CD4-positive, alpha-beta T cell treated with Interleukin-17A for 1 hour (primary cell): ENCODE data around the gene OR5K2.

Source experiments
- DNase-seq: peaks from one replicate; pipeline ENCODE4 v3.0.0-alpha.2; 2020

OR5K2 gene

GRCh38 chr3:98497381-98497780 is at the start of gene OR5K2:
OR5K2 (plus strand) TSS chr3:98497681; CDS start chr3:98497681, 0 bp downstream.
- no peak for DNase-seq

- DNase-seq = peak; percentile 3
These were observed 47.8 kb upstream of the OR5K2 start for GRCh38 chr3:98449606-98450193.

GRCh38 chr3:98450372-98450771 is 47.1 kb upstream of the OR5K2 start:
- no peak for DNase-seq

- DNase-seq = no peak
These were observed 43.7 kb upstream of the OR5K2 start for GRCh38 chr3:98453827-98454226.

GRCh38 chr3:98454929-98455328 is 42.6 kb upstream of the OR5K2 start:
- DNase-seq = no peak

GRCh38 chr3:98457543-98457942 is 39.9 kb upstream of the OR5K2 start:
- no peak for DNase-seq

- no peak for DNase-seq
These were observed 37.3 kb upstream of the OR5K2 start for GRCh38 chr3:98460220-98460619.

- DNase-seq = no peak
These were observed 34.6 kb upstream of the OR5K2 start, which contains the start of gene OR5K1 for GRCh38 chr3:98462901-98463300. OR5K1 (plus strand) TSS chr3:98463201; CDS start chr3:98469577, 6,376 bp downstream.

GRCh38 chr3:98482717-98483482 is 14.6 kb upstream of the OR5K2 start:
- DNase-seq = no peak

GRCh38 chr3:98483626-98484025 is 13.9 kb upstream of the OR5K2 start:
- DNase-seq = no peak

GRCh38 chr3:98500019-98500418 is 2.5 kb downstream of the OR5K2 start:
- no peak for DNase-seq

GRCh38 chr3:98501270-98501669 is 3.8 kb downstream of the OR5K2 start:
- no peak for DNase-seq

GRCh38 chr3:98501863-98502576 is 4.5 kb downstream of the OR5K2 start:
- no peak for DNase-seq

- DNase-seq = no peak
These were observed 7.1 kb downstream of the OR5K2 start for GRCh38 chr3:98504539-98504938.

- peak; percentile 26 for DNase-seq
These were observed 11.1 kb downstream of the OR5K2 start for GRCh38 chr3:98508582-98508981.

GRCh38 chr3:98512576-98512975 is 15.1 kb downstream of the OR5K2 start:
- DNase-seq = no peak

GRCh38 chr3:98513091-98513511 is 15.6 kb downstream of the OR5K2 start:
- DNase-seq = no peak

- no peak for DNase-seq
These were observed 16.3 kb downstream of the OR5K2 start for GRCh38 chr3:98513736-98514135.

- DNase-seq = no peak
These were observed 17.5 kb downstream of the OR5K2 start for GRCh38 chr3:98514948-98515347.

GRCh38 chr3:98518816-98519215 is 21.3 kb downstream of the OR5K2 start:
- DNase-seq = no peak

- no peak for DNase-seq
These were observed 21.9 kb downstream of the OR5K2 start for GRCh38 chr3:98519351-98519750.

GRCh38 chr3:98521897-98522543 is 24.5 kb downstream of the OR5K2 start:
- DNase-seq = peak; percentile 60

- peak; percentile 96 for DNase-seq
These were observed 25.2 kb downstream of the OR5K2 start, which contains the start of gene CLDND1 for GRCh38 chr3:98522544-98523281. CLDND1 (minus strand) TSS chr3:98522902; CDS start chr3:98521424, 1,478 bp downstream.
